K562 (cell line): ENCODE measurements around the gene RUVBL1. TPM values are rescaled to one million over a fixed set of nuclear protein-coding genes. Genes with fewer than 3 reads are reported as not detected.

ENCODE experiments used
- BRD4 ChIP-seq: fragments of 200-600 bp; sonication (generic); IDR thresholded peaks from 2 replicates; pipeline ENCODE4 v1.6.1; 2017; ENCODE audit warnings: inconsistent platforms
- CHCHD3 ChIP-seq: fragments of 250-450 bp; sonication (Bioruptor Pico); IDR thresholded peaks from 2 replicates; pipeline ENCODE4 v2.1.2; 2022; ENCODE audit warnings: mild to moderate bottlenecking
- CREB1 ChIP-seq, 2 experiments: sonication (generic) in 1 of 2; formaldehyde crosslinking in 1 of 2; IDR thresholded peaks; 2 replicates each; pipeline versions ENCODE4 v1.6.1 to v1.8.0; 2012 to 2022; ENCODE audit warnings: inconsistent platforms in 1 of 2, mild to moderate bottlenecking in 1 of 2, missing genetic modification reagents in 1 of 2, moderate library complexity in 1 of 2
- GTF2E2 ChIP-seq: fragments of 200-800 bp; sonication (Bioruptor generic); IDR thresholded peaks from 2 replicates; pipeline ENCODE4 v1.6.1; 2016; ENCODE audit warnings: missing genetic modification characterization, missing compliant biosample characterization
- JUN ChIP-seq, 2 experiments: sonication (generic) in 1 of 2; formaldehyde crosslinking in 1 of 2; IDR thresholded peaks; 2 replicates each; pipeline versions ENCODE4 v1.6.1 to v1.8.0; 2012 to 2022; ENCODE audit warnings: borderline replicate concordance in 2 of 2, mild to moderate bottlenecking in 2 of 2, improper control_type of control experiment in 1 of 2, low read depth in 1 of 2, low read length in 1 of 2, missing genetic modification reagents in 1 of 2
- KDM4B ChIP-seq, 2 experiments: fragments of 450-650 bp in 1 of 2; sonication (generic) in 1 of 2; IDR thresholded peaks; 2 replicates each; pipeline ENCODE4 v1.6.1; 2016 to 2017; ENCODE audit warnings: borderline replicate concordance in 2 of 2, antibody characterized with exemption in 1 of 2, low read depth in 1 of 2, mild to moderate bottlenecking in 1 of 2
- MIER1 ChIP-seq: fragments of 450-650 bp; IDR thresholded peaks from 2 replicates; pipeline ENCODE4 v1.6.1; 2016; ENCODE audit warnings: antibody characterized with exemption, mild to moderate bottlenecking, low read depth
- NEUROD1 ChIP-seq: fragments of 150-350 bp; IDR thresholded peaks from 2 replicates; pipeline ENCODE4 v1.6.1; 2014; ENCODE audit warnings: borderline replicate concordance, low read length, low read depth; ENCODE audit not compliant: partially characterized antibody
- RB1 ChIP-seq: fragments of 450-650 bp; IDR thresholded peaks from 2 replicates; pipeline ENCODE4 v1.6.1; 2017; ENCODE audit warnings: low read depth, mild to moderate bottlenecking
- RREB1 ChIP-seq: fragments of 250-450 bp; sonication (Bioruptor Pico); IDR thresholded peaks from 2 replicates; pipeline ENCODE4 v1.4.0; 2020
- SMC3 ChIP-seq: conservative IDR thresholded peaks from 2 replicates; pipeline ENCODE4 v1.6.1; 2011; ENCODE audit warnings: low read depth, low read length, improper control_type of control experiment; ENCODE audit not compliant: insufficient read depth
- U2AF1 ChIP-seq: fragments of 200-400 bp; formaldehyde crosslinking; optimal IDR thresholded peaks from 2 replicates; pipeline ENCODE3; 2017; ENCODE audit warnings: mild to moderate bottlenecking, low read depth, low read length, moderate library complexity
- VEZF1 ChIP-seq: fragments of 200-800 bp; sonication (Bioruptor generic); IDR thresholded peaks from 2 replicates; pipeline ENCODE4 v1.6.1; 2017; ENCODE audit warnings: missing genetic modification characterization, missing compliant biosample characterization
- ZC3H8 ChIP-seq: fragments of 450-650 bp; IDR thresholded peaks from 2 replicates; pipeline ENCODE4 v1.6.1; 2017
- polyA plus RNA-seq, 8 experiments: library from polyadenylated mRNA; depleted of rRNA in 4 of 8; stranded (reverse) in 5 of 8; unstranded in 3 of 8; fragments of >200 nt; fragmentation: Nextera tagmentation in 2 of 8; fragmentation: Illumina TruSeq in 1 of 8; extraction: Ambion mirVana in 2 of 8; extraction: Trizol in 1 of 8; gene quantifications; 2 replicates each; pipeline versions ENCODE4 v1.2.1 to v1.2.3, GENCODE V29; 2011 to 2014; ENCODE audit warnings: inconsistent platforms in 1 of 8, missing spikeins in 1 of 8
- total RNA-seq, 7 experiments: library from RNA; depleted of rRNA in 6 of 7; stranded (reverse); fragments of >200 nt in 6 of 7; fragmentation: Illumina TruSeq in 2 of 7; extraction: Trizol in 2 of 7; gene quantifications; 2 replicates each; pipeline versions ENCODE4 v1.2.1 to v1.2.3, GENCODE V29; 2011 to 2021; ENCODE audit warnings: low replicate concordance in 1 of 7
- TF ChIP-seq, protein P1 (sequence below), 2 experiments: fragments of 450-650 bp; conservative IDR thresholded peaks; 2 replicates each; pipeline ENCODE4 v1.6.1; 2017; ENCODE audit warnings: mild to moderate bottlenecking in 2 of 2, moderate library complexity in 2 of 2
- TF ChIP-seq, protein P2 (sequence below): fragments of 250-450 bp; sonication (Bioruptor Pico); IDR thresholded peaks from 2 replicates; pipeline ENCODE4 v1.8.0; 2021; ENCODE audit warnings: moderate library complexity, mild to moderate bottlenecking, inconsistent platforms

The RUVBL1 gene
- total and polyA plus RNA-seq, 9 of the 15 experiments (the other 6 are each of a cell fraction or from before 2014, with no cell fraction given), result 20.7 to 147 (median 113) TPM

GRCh38 chr3:128075522-128076482, 47.8 kb downstream of the RUVBL1 start (continued):
- TF ChIP-seq RREB1 (CRISPR knock-in tag) (no peak), JUN (IDR thresholded peaks at IDR 0.05; ENCODE audit: borderline replicate concordance, low read depth, low read length) (peak; percentile 19; the same call in 1 of the 2 replicates), JUN (CRISPR knock-in tag; IDR thresholded peaks at IDR 0.05; ENCODE audit: borderline replicate concordance) (no peak), MIER1 (no peak), CHCHD3 (CRISPR knock-in tag) (no peak), RB1 (peak; percentile 74; the same call in 1 of the 2 replicates), ZC3H8 (no peak), VEZF1 (peak; percentile 63), CREB1 (IDR thresholded peaks at IDR 0.05) (peak; percentile 74), CREB1 (CRISPR knock-in tag; IDR thresholded peaks at IDR 0.05) (peak; percentile 72; the same call in 1 of the 2 replicates), NEUROD1 (peak; percentile 58), BRD4 (no peak), KDM4B (IDR thresholded peaks at IDR 0.05; ENCODE audit: borderline replicate concordance in 2 of 2, low read depth in 1 of 2) (no peak), SMC3 (peak; percentile 54; the same call in 1 of the 2 replicates), U2AF1 (peak; percentile 88), GTF2E2 (tag) (0 out of 2 replicates have a peak, but pooled peaks have one; percentile 17)
- TF ChIP-seq, protein P1, sequence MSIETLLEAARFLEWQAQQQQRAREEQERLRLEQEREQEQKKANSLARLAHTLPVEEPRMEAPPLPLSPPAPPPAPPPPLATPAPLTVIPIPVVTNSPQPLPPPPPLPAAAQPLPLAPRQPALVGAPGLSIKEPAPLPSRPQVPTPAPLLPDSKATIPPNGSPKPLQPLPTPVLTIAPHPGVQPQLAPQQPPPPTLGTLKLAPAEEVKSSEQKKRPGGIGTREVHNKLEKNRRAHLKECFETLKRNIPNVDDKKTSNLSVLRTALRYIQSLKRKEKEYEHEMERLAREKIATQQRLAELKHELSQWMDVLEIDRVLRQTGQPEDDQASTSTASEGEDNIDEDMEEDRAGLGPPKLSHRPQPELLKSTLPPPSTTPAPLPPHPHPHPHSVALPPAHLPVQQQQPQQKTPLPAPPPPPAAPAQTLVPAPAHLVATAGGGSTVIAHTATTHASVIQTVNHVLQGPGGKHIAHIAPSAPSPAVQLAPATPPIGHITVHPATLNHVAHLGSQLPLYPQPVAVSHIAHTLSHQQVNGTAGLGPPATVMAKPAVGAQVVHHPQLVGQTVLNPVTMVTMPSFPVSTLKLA (conservative IDR thresholded peaks at IDR 0.05), result peak; percentile 30 to 73; a peak in 3 of 4 replicates
- TF ChIP-seq, protein P2, sequence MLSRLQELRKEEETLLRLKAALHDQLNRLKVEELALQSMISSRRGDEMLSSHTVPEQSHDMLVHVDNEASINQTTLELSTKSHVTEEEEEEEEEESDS (CRISPR knock-in tag), result no peak
